ENCODE data around the gene C1orf105.

The C1orf105 gene

DNA sequence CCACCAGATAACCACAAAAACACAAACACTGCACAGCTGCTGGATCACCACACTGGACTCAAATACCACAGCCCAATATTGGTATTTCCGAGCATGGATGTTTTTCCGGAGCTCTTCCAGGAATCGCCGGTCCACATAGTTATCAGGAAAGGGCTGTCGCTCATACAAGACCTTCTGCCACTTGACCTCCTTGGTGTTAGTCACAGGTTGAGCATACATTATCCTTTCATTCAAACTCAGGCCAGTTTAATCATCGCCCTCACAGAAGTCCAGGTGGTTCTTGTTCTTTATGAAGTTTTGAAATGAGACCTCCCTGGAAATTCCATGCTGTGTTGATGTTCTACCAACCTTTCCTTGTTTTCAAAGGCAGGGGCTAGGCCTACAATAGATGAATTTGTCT is 21.9 kb downstream of the C1orf105 start:
- no peak for DNase-seq (ENCODE audit: low spot score)
- TF ChIP-seq, protein P1, sequence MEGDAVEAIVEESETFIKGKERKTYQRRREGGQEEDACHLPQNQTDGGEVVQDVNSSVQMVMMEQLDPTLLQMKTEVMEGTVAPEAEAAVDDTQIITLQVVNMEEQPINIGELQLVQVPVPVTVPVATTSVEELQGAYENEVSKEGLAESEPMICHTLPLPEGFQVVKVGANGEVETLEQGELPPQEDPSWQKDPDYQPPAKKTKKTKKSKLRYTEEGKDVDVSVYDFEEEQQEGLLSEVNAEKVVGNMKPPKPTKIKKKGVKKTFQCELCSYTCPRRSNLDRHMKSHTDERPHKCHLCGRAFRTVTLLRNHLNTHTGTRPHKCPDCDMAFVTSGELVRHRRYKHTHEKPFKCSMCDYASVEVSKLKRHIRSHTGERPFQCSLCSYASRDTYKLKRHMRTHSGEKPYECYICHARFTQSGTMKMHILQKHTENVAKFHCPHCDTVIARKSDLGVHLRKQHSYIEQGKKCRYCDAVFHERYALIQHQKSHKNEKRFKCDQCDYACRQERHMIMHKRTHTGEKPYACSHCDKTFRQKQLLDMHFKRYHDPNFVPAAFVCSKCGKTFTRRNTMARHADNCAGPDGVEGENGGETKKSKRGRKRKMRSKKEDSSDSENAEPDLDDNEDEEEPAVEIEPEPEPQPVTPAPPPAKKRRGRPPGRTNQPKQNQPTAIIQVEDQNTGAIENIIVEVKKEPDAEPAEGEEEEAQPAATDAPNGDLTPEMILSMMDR (IDR thresholded peaks at IDR 0.05; ENCODE audit: poor library complexity, severe bottlenecking) = no peak
- H3K27me3 ChIP-seq (ENCODE audit: insufficient read depth, poor library complexity, severe bottlenecking) = no peaks in the 10 kb centered on the region
- no peaks in the 10 kb centered on the region for H3K9me3 ChIP-seq (ENCODE audit: severe bottlenecking)
- no peak overlapping the region for H3K4me3 ChIP-seq (ENCODE audit: severe bottlenecking)
- peaks cover 17% of the 10 kb centered on the region for H3K36me3 ChIP-seq (ENCODE audit: low read depth)
- peaks cover 5% of the 10 kb centered on the region for H3K4me1 ChIP-seq (ENCODE audit: insufficient read depth, poor library complexity, severe bottlenecking)
- H3K27ac ChIP-seq (ENCODE audit: poor library complexity, severe bottlenecking) = no peak overlapping the region
- ATAC-seq (ENCODE audit: low read depth) = no peak

DNA sequence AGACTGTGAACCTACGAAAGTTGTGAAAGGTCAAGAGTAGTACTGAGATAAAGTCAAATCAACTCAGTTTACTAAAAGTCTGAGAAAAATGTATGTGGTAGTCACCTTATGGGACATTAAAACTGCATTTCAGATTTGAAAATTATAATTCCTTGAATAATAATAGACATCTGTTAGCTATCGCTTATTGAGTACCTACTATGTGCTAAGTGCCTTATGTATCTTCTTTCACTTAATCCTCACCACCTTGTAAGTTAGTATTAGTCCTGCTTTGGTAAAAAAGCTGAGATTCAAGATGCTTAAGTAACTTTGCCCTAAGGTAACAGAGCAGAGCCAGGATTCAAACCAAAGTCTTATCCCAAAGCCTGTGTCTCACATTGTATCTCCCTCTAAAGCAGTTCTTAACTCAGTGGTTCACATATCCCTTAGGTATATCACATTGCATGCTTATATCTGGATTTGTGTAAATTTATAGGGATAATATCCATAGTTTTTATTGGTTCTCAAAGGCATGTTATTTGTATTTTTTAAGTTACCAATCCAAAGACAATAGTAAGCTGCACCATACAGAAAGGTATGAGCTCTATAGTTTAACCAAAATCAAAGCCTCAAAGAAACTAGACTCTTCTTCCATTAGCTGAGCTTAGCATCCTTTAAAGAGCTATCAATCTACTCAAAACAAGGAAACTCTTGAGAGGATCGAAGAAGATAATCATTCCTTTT is 22.5 kb downstream of the C1orf105 start:
- no peaks in the 10 kb centered on the region for H3K27me3 ChIP-seq (ENCODE audit: insufficient read depth, poor library complexity, severe bottlenecking)
- H3K36me3 ChIP-seq (ENCODE audit: low read depth) = peaks cover 17% of the 10 kb centered on the region
- H3K9me3 ChIP-seq (ENCODE audit: severe bottlenecking) = no peaks in the 10 kb centered on the region
- H3K27ac ChIP-seq (ENCODE audit: poor library complexity, severe bottlenecking) = peak overlapping the region; percentile 51
- ATAC-seq (ENCODE audit: low read depth) = no peak
- H3K4me1 ChIP-seq (ENCODE audit: insufficient read depth, poor library complexity, severe bottlenecking) = peaks cover 5% of the 10 kb centered on the region
- TF ChIP-seq, protein P1 (IDR thresholded peaks at IDR 0.05; ENCODE audit: poor library complexity, severe bottlenecking) = no peak
- DNase-seq (ENCODE audit: low spot score) = no peak
- peak overlapping the region; percentile 60 for H3K4me3 ChIP-seq (ENCODE audit: severe bottlenecking)

DNA sequence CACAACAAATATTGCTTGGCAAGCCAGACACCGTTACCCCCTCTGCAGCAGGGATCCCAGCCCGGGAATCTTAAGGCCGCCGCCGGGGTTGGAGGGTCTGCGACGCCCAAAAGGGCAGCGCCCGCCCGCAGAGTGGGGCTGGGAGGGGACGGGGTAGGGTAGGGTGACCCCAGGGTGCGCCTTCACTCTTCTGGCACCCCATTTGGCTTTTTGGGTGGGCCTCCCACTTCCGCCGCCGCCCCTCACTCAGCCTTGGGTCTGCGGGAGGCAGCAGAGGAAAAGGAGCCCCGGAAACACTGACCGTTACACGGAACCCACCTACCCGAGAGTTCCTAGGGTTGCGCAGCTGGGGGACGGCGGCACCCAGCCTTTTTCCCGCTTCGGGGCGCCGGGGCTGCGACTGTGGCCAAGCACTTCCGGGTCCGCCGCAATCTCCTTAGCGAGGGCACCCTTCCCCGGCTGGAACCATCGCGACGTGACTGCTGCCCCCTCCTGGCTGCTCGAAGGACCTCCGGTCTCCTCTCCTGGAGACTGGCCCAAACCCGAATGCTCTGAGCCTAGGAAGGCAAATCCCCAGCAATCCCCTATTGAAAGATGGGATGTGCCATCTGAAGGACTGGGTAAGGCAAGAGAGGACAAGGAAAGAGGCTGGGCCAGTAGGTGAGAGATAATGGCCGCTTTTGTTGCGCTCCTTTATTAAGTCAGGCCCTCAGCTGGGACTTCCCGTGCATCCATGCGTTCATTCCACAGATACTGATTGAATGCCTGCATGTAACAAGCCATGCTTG is 23.4 kb downstream of the C1orf105 start, which contains the start of gene PIGC:
TSS of gene PIGC (minus strand) at position 404 of the 788 bp plus-strand sequence. CDS start 1,447 bp downstream, outside the sequence.
- peaks cover 11% of the 10 kb centered on the region for H3K4me1 ChIP-seq (ENCODE audit: insufficient read depth, poor library complexity, severe bottlenecking)
- ATAC-seq (ENCODE audit: low read depth) (peak; percentile 96), DNase-seq (ENCODE audit: low spot score) (peak; percentile 88)
- peak within 1 kb of the TSS; percentile 60 for H3K4me3 ChIP-seq (ENCODE audit: severe bottlenecking)
- TF ChIP-seq, protein P1 (IDR thresholded peaks at IDR 0.05; ENCODE audit: poor library complexity, severe bottlenecking) = peak; percentile 93
- H3K9me3 ChIP-seq (ENCODE audit: severe bottlenecking) = no peaks in the 10 kb centered on the region
- H3K36me3 ChIP-seq (ENCODE audit: low read depth) = peaks cover 17% of the 10 kb centered on the region
- peak within 1 kb of the TSS; percentile 51 for H3K27ac ChIP-seq (ENCODE audit: poor library complexity, severe bottlenecking)
- H3K27me3 ChIP-seq (ENCODE audit: insufficient read depth, poor library complexity, severe bottlenecking) = no peaks in the 10 kb centered on the region

DNA sequence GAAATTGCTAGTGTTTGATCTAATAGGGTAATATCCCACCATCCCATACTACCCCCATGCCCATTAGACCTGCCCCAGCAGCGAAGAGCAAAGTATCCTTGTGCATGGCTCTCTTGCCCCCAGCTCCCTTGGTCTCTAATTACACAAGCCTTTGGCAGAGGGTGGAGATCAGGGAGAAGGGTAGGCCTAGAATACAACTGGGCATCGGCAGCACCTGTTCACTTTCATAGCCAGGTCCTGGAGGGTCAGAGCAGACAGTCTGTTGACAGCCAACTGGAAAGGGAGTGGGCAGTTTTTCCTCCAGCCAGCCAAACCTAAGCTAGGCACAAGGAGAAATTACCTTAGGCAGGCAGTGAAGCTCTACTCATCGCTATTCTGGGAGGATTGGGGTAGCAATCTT is 26.1 kb downstream of the C1orf105 start:
- DNase-seq (ENCODE audit: low spot score) (no peak), ATAC-seq (ENCODE audit: low read depth) (no peak)
- TF ChIP-seq, protein P1 (IDR thresholded peaks at IDR 0.05; ENCODE audit: poor library complexity, severe bottlenecking) = no peak
- no peak overlapping the region for H3K27ac ChIP-seq (ENCODE audit: poor library complexity, severe bottlenecking)
- peaks cover 9% of the 10 kb centered on the region for H3K36me3 ChIP-seq (ENCODE audit: low read depth)
- no peak overlapping the region for H3K4me3 ChIP-seq (ENCODE audit: severe bottlenecking)
- no peaks in the 10 kb centered on the region for H3K27me3 ChIP-seq (ENCODE audit: insufficient read depth, poor library complexity, severe bottlenecking)
- H3K9me3 ChIP-seq (ENCODE audit: severe bottlenecking) = no peaks in the 10 kb centered on the region
- H3K4me1 ChIP-seq (ENCODE audit: insufficient read depth, poor library complexity, severe bottlenecking) = peaks cover 17% of the 10 kb centered on the region
